CD1c-positive myeloid dendritic cell (primary cell): Measurements from ENCODE around the gene PRUNE1.
A peak's percentile ranks its signal among the peaks of the same experiment; 100 is the strongest.

Experiments
- DNase-seq: peaks from one replicate; pipeline ENCODE4 v3.0.0-alpha.2; 2016; ENCODE audit errors: extremely low spot score

PRUNE1 gene

GRCh38 chr1:151008244-151009205, at the start of gene PRUNE1:
PRUNE1 (plus strand) TSS chr1:151008449; CDS start chr1:151008633, 184 bp downstream.
- peak; percentile 99 for DNase-seq

GRCh38 chr1:150960646-150961045, 47.6 kb upstream of the PRUNE1 start:
- no peak for DNase-seq

GRCh38 chr1:150961756-150962155, 46.5 kb upstream of the PRUNE1 start:
- no peak for DNase-seq

- no peak for DNase-seq
These were observed 44.7 kb upstream of the PRUNE1 start for GRCh38 chr1:150963321-150964163.

GRCh38 chr1:150964164-150964489, 44.1 kb upstream of the PRUNE1 start:
- no peak for DNase-seq

- DNase-seq: no peak
These were observed 42.6 kb upstream of the PRUNE1 start for GRCh38 chr1:150965605-150966004.

- DNase-seq: no peak
These were observed 42.2 kb upstream of the PRUNE1 start for GRCh38 chr1:150966011-150966410.

GRCh38 chr1:150967936-150968335, 40.3 kb upstream of the PRUNE1 start:
- no peak for DNase-seq

GRCh38 chr1:150968491-150968890, 39.8 kb upstream of the PRUNE1 start:
- DNase-seq: no peak

GRCh38 chr1:150969626-150970025, 38.6 kb upstream of the PRUNE1 start:
- no peak for DNase-seq

GRCh38 chr1:150970808-150971582, 37.3 kb upstream of the PRUNE1 start:
- peak; percentile 19 for DNase-seq

GRCh38 chr1:150971583-150972416, 36.4 kb upstream of the PRUNE1 start:
- DNase-seq: no peak

GRCh38 chr1:150972417-150972940, 35.8 kb upstream of the PRUNE1 start:
- no peak for DNase-seq

GRCh38 chr1:150973258-150973835, 34.9 kb upstream of the PRUNE1 start:
- no peak for DNase-seq

GRCh38 chr1:150973836-150974579, 34.2 kb upstream of the PRUNE1 start:
- peak; percentile 59 for DNase-seq

GRCh38 chr1:150974580-150975478, 33.4 kb upstream of the PRUNE1 start, which contains the start of gene CERS2:
CERS2 (minus strand) TSS chr1:150974835; CDS start chr1:150969090, 5,745 bp downstream.
- peak; percentile 77 for DNase-seq

- DNase-seq: no peak
These were observed 31.8 kb upstream of the PRUNE1 start for GRCh38 chr1:150976401-150976821.
